BJ (cell line): ENCODE measurements around the gene WNT3. TPM values are rescaled to one million over a fixed set of nuclear protein-coding genes. Genes with fewer than 3 reads are reported as not detected.

ENCODE experiments used
- CTCF ChIA-PET: fragments of 350-600 bp; formaldehyde crosslinking; extraction: SDS; loops from one replicate; lab custom pipeline; 2021; ENCODE audit warnings: antibody characterized with exemption, inconsistent platforms; lab: Yijun Ruan, JAX
- POLR2A ChIA-PET: fragments of 300-600 bp; sonication (Branson Sonifier 250); formaldehyde crosslinking; extraction: SDS; loops from one replicate; lab custom pipeline; 2021; ENCODE audit warnings: antibody characterized with exemption; lab: Charles Lee
- DNase-seq: peaks from one replicate; pipeline ENCODE4 v3.0.0-alpha.2; 2011; ENCODE audit warnings: low read depth
- H3K27me3 ChIP-seq: 2 replicates; pipeline ENCODE4 v1.6.0; 2011; ENCODE audit warnings: low read length; ENCODE audit not compliant: control insufficient read depth, insufficient read depth
- H3K36me3 ChIP-seq: 2 replicates; pipeline ENCODE4 v1.5.1; 2011; ENCODE audit warnings: low read length; ENCODE audit not compliant: control insufficient read depth, insufficient read depth
- H3K4me3 ChIP-seq: 2 replicates; pipeline ENCODE4 v1.5.1; 2011; ENCODE audit warnings: low read depth, mild to moderate bottlenecking, control low read depth, low read length
- CTCF ChIP-seq: IDR thresholded peaks from 2 replicates; pipeline ENCODE4 v1.5.1; 2011; ENCODE audit warnings: low read depth, mild to moderate bottlenecking, control low read depth, inconsistent platforms, low read length, moderate library complexity; ENCODE audit not compliant: insufficient read depth
- polyA plus RNA-seq: library from polyadenylated mRNA; depleted of rRNA; stranded (reverse); fragments of >200 nt; gene quantifications from 2 replicates; pipeline ENCODE4 v1.2.3, GENCODE V29; 2011

WNT3 gene
- polyA plus RNA-seq, 1 experiment: 2.8 TPM

GRCh38 chr17:46737326-46737725, 81.2 kb downstream of the WNT3 start:
- no peak for DNase-seq
- no peaks in the 10 kb centered on the region for H3K36me3 ChIP-seq
- ChIA-PET POLR2A (no interaction called here), CTCF (interaction anchor here (0.7 to 1.5 kb wide), 2 partner anchors 17 to 49 kb away, joined by 3 read pairs; no protein-coding TSS in a partner anchor)
- no peaks in the 10 kb centered on the region for H3K27me3 ChIP-seq
- no peak for TF ChIP-seq CTCF
- H3K4me3 ChIP-seq: no peak overlapping the region

- H3K36me3 ChIP-seq: no peaks in the 10 kb centered on the region
- POLR2A ChIA-PET: no interaction called here
- no peak for TF ChIP-seq CTCF
- H3K4me3 ChIP-seq: no peak overlapping the region
- DNase-seq: no peak
- CTCF ChIA-PET: interaction anchor here (1.3 to 1.5 kb wide), 2 partner anchors 14 to 16 kb away, joined by 3 read pairs; no protein-coding TSS in a partner anchor
- no peaks in the 10 kb centered on the region for H3K27me3 ChIP-seq
Measured at GRCh38 chr17:46736100-46736499, 82.4 kb downstream of the WNT3 start.

- peak; percentile 41 for DNase-seq
- no peak for TF ChIP-seq CTCF
- CTCF ChIA-PET: interaction anchor here (0.8 kb wide), 1 partner anchor 17 kb away, joined by 3 read pairs; no protein-coding TSS in a partner anchor
- Histone ChIP-seq H3K4me3 (no peak overlapping the region), H3K36me3 (no peaks in the 10 kb centered on the region), H3K27me3 (no peaks in the 10 kb centered on the region)
- POLR2A ChIA-PET: no interaction called here
Measured at GRCh38 chr17:46733837-46734475, 84.5 kb downstream of the WNT3 start.

GRCh38 chr17:46732754-46733398, 85.6 kb downstream of the WNT3 start:
- CTCF ChIA-PET: no interaction called here
- Histone ChIP-seq H3K36me3 (no peaks in the 10 kb centered on the region), H3K27me3 (no peaks in the 10 kb centered on the region), H3K4me3 (no peak overlapping the region)
- POLR2A ChIA-PET: no interaction called here
- no peak for DNase-seq
- no peak for TF ChIP-seq CTCF

- Histone ChIP-seq H3K27me3 (no peaks in the 10 kb centered on the region), H3K4me3 (no peak overlapping the region), H3K36me3 (no peaks in the 10 kb centered on the region)
- ChIA-PET CTCF (no interaction called here), POLR2A (no interaction called here)
- no peak for DNase-seq
- TF ChIP-seq CTCF: no peak
Measured at GRCh38 chr17:46732160-46732559, 86.3 kb downstream of the WNT3 start.
